GM18868 (cell line): ENCODE results near the gene TRIM65.
"Not testable (repeated sequence)": the region's sequence is repeated elsewhere in the genome, so short reads cannot be mapped to it uniquely, and the experiment has no call there.

ENCODE experiments used
- ATAC-seq: cut with Tn5 transposase; IDR thresholded peaks from one replicate; pipeline ENCODE4 v1.9.1; 2021; ENCODE audit warnings: mild to moderate bottlenecking, moderate library complexity; ENCODE audit not compliant: unreplicated experiment

Gene TRIM65

DNA sequence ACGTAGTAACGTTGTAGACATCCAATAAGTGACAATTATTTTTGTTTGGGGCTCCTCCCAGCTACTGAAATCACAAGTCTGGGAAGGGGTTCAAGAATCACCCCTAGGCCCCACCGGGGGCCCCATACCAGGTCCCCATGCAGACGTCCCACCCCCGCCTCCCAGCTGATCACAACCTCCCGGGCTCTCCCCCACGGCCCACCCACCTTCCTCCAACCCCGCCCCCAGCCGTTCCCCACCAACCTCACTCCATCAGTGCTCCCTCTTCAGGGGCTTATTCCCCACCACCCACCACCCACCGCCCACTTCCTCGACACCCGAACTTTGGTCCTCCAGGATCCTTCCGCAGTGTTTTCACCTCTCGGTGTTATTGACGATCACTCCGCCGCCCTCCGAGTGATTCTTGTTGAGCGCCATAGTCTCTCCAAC lies 41.9 kb downstream of the TRIM65 start:
- ATAC-seq: no peak

DNA sequence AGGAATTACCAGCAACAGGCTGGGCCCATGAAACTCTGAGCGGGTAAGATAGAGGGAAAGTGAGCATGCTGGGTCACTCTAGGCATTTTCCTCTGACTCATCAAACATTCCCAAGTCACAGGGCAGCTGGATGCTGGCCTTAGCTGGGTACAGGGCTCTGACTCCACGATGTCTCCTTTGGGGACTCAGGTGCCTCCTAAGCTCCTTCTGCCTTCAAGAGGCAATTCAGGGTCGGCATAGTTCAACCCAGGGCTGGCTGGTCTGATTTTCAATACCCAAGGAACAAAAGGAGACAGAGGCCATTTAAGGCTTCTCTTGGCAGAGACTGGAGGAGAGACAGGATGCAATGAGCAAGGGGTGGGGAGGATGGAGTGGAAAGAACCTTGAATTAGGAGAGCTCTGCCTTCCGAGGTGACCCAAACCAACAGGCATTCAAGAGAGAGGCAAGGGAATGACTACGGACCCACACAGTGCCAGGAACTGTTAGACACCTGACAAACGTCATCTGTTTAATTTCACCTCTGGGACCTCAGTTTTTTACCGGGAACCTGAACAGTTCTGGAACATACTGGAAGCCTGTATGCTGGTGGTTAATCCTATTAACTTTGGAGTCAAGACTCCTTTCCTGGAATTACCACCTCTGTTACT lies 42.5 kb downstream of the TRIM65 start:
- no peak for ATAC-seq

DNA sequence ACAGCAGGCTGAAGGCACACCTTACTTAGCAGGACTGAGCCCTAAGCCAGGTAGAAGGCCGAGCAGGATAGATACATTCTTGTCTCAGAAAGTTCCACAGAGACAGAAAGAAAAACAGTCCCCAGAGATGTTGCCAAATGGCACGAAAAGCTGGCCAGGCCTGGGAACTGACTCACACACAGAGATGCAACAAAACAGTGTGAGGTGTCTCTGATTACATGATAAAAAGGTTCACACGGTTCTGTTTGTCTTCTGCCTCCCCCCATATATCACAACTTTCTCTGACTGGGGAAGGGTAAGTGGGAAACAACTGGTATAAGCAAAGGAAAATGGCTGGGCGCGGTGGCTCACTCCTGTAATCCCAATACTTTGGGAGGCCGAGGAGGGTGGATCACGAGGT lies 43.3 kb downstream of the TRIM65 start:
- ATAC-seq: no peak

DNA sequence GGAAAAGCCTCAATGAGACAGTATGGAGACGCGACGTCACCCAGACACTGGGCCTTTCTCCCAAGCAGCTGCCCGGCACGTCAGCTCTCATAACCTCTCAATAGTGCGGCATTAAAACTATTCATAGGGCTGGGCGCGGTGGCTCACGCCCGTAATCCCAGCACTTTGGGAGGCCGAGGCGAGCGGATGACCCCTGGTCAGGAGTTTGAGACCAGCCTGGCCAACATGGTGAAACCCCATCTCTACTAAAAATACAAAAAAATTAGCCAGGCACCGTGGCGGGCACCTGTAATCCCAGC lies 45.1 kb downstream of the TRIM65 start:
- ATAC-seq: not testable (repeated sequence)

DNA sequence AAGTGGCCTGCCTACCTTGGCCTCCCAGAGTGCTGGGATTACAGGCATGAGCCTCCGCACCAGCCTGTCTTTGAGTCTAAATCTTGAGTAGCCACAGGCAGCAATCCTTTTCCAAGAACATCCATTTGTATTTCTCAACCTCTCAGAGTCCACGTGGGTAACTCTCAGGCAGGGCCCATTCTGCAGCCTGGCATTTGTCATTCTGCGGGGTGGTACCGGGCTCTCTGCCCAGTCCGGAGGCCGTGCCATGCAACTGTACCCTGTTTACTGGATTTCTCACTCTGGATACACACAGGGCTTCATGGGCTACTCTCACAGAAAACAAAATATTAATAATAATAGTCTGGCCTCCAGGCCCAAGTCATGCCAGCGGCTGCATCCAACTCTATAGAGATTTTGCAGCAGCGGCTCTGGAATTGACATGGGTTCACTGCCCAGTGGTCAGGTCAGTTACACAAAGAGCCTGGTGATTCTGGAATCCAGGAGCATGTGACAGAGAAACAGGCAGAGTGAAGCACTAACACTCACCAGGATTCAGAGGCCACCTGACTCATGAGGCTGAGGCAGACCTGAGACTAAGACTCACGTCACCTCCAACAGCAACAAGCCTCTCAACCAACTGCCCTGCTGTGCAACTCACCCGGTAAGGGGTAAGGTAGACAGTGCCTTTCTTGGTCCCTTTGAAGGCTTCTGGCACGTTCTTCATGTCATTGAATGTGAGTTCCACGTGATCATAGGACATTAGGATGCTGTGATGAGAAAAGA lies 45.6 kb downstream of the TRIM65 start:
- ATAC-seq: no peak

DNA sequence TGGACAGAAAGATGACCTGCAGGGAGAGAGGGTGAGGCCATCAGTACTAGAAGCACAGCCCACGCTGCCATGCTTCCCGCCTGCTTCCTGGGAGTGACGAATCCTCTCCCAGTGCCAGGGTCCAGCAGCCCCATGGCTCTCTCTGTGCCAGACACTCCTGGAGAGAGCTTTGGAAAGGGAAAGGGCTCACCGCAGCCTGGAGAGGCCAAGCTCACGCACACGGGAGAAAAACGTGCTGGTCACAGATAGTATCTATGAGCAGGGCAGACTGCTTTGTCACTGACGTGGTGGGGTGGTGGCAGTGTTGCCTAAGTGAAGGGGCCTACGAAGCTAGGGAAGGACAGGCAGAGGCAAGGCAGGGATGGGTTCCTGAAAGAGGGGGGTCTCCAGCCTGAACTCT lies 47.0 kb downstream of the TRIM65 start:
- no peak for ATAC-seq

DNA sequence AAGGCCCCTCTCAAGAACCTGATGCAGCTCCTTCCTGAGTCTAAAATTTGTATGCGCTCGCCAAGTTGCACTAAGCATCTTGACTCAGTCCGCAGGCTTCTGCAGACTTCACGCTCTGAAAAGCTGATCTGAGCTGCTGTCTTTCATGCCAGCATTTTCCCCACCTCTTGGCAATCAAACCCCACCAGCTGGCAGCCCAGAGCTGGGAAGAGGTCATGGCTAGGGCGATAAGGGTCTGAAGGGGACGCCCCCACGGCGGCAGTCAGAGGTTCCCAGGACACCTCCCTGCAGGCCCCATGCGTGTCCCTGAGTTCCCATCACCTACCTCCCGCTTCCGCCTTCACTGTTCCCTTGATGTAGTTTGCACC lies 47.5 kb downstream of the TRIM65 start:
- no peak for ATAC-seq

DNA sequence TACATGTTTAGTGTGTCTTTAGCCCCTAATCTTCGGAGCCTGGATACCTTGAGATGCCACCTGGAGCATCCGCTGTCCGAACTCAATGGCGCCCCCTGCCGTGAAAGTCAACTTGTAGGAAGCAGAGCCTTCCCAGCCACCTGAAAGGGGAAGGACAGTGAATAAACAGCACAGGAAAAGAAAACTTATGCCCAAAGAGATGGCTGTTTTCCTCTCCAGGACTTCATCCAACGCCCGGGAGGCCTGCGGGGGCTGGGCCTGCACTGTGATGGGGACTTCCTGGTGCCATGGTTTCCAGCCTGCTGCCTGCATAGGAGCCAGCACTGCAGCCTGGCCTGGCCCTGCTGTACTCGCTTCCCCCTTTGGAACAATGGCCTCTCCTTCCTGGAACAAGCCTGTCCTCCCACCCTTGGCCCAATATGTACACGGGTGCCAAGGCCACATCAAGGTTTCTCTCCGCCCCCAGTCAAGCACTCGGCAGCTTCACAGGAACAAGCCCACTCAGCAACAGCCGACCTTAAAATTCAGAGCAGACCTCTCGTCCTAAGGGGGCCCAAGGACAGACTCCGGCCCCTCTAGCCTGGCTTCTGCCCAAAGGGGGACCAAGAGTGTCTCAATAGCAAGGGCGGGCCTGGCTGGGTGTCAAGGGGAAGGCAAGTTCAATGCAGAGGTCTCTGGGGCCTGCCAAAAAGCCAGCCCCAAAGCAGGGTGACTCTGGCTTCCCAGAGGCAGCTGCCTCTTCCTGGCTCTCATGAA lies 48.0 kb downstream of the TRIM65 start:
- no peak for ATAC-seq

DNA sequence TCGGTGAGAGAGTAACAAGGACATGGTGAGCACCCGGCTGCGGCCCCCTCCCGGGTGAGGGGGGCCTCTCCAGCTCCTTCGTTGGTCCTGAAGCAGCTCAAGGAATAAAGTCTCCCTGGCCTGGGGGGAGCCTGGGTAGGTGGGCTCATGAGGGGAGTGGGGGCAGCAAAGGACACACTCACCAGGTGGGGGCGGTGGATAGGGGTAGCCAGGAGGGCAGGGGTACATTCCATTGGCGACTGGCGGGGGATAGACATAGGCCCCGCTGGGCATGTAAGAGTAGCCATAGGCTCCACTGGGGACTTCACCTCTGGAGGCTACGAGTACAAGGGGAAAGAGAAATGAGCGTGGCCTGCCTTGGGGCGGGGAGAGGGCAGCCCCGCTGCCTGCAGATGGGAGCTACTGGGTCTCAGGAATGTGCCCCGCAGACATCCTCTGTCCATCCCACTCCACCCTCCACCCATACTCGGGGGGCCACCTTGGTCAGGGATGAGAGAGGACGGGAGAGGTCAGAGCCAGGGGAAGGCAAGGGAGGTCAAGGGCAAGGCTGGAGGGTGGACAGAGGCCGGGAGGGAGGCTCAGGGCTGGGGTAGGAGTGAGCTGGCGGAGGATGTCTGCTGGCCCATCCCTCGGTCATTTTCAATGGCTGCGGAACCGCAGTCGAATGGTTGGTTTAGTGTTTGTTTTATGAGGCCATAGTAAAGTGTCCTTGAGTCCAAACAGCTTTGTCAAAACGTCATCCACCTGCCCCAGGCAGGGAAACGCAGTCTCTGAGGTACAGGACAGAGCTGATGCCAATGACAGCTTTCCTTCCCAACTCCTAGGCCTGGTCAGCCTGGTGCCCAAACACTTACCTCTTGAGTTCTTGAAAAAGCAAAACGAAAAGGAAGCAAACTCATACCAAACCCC lies 48.9 kb downstream of the TRIM65 start:
- no peak for ATAC-seq

DNA sequence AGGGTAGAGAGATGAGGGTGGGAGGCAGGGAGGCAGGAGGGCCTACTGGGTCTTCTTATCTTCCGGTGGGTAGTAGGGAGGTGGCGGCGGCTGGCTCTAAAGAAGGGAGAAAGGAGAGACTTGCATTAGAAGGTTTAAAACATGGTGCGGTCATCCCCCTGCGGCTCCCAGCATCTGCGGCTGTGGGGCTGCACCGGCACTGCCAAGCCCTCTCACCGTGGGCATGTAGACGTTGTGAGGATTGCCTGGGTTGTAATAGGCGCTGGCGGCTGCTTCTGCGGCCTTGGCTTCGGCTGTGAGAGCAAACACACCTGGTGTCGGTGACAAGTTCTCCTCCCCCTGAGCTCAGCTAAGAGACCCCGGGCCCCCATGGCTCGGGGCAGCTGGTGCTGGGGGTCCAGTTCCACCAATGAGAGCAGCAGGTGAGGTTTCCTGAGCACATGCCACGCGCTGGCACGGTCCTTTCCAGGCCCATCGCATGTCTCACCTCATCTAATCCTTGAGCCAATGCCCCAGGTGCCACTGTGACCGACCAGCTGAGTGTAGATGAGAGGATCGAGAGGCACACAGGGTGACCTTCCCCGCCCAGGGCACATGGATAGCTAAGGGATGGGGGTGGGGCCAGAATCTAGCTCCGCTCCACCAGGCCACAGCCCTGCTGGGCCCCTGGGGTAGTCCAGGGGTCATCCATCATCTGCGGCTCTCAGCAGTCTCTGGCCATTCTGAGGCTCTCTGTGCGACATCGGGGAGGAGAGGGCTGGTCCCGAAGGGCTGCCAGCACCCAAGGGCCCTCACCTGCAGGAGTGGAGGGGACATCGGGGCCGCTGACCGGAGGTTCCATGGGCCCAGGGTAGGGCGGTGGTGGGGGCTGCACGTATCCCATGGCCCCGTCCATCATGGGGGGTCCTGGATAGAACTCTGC lies 49.8 kb downstream of the TRIM65 start:
- ATAC-seq: no peak

DNA sequence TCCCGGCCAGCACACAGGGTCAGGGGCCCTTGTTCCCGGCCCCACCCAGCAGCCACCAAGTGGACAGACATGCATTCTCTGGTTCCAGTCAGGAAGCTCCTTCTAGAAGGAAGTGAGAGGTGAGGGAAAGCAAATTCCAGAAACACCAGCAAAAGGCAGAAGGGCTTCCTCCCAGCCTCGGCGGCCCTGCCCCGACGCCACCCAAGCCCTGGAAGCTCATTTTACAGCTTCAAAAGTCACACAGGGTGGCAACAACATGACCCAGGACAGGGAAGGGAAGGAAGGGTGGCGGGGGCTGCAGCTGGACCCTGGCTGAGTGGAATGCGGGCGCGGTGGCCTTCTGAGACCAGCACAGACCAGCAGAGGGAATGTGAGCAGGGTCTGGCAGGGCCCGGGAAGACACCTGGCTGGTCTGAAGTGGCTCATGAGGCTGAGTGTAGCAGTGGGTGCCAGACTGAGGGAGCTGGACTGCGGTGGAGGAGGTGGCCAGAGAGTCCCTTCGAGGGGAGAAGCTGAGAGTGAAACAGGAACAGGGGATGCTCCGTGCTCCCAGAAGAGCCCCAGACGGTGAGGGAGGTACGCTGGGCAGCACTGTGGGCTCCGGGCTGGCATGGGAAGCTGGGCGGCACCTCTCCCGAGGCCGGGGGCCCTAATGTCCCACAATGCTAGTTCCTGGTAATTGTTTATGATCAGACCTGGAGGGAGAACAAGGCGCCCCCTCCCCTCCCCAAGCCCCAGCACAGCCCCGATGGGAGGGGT lies 50.6 kb downstream of the TRIM65 start:
- no peak for ATAC-seq

DNA sequence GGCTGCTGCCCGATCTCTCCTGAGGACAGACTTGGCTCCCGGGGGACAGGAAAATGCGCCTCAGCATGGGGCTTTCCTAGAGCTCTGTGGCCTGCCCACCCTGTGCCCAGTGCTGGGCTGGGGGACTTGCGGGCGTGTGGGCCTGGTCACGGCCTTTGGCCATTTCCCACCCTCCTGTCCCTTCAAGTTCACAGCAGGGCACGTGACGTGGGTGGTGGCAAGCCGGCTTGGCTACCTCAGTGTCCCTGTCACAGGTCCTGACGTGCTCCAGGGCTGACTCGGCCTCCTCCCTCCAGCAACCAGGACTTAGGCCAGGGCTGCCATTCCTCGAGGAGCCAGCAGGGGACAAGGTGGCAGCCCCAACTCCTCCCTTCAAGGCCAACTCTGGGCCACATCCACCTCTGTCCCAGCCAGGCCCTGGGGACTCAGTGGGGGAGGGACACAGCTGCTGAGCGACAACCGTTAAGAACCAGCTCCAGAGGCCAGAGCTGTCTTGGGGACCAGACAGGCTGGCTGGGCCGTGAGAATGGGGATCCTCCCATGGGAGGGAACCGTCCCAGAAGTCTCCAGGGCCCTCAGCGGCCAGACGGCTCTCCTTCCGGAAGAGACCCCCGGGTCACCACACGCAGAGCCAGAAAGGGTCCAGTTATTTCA lies 51.6 kb downstream of the TRIM65 start:
- ATAC-seq: peak; percentile 66

DNA sequence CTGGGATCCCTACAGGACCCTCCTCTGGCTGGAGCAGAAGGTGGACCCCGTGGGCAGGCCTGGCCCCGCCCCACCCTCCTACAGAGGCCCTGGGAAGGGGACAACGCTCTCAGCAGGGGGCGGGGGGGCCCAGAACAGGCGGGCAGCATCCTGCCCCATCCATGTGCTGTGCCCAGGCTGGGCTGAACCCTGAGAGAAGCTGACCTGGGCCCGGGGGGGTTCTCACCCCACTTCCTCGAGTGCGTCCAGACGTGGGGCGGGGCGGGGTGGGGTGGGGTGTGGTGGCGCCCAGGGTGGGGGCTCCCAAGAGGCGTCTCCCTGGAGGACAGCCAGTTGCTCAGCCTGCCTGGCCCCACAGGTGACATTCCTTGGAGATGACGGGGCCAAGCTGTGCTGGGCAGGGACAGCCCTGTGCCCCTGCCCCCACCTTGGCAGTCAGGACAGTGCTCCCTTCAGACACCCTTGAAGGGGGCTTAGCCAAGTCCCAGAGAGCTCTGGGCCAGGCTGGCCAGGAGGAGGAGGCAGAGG lies 52.2 kb downstream of the TRIM65 start:
- peak; percentile 3 for ATAC-seq

DNA sequence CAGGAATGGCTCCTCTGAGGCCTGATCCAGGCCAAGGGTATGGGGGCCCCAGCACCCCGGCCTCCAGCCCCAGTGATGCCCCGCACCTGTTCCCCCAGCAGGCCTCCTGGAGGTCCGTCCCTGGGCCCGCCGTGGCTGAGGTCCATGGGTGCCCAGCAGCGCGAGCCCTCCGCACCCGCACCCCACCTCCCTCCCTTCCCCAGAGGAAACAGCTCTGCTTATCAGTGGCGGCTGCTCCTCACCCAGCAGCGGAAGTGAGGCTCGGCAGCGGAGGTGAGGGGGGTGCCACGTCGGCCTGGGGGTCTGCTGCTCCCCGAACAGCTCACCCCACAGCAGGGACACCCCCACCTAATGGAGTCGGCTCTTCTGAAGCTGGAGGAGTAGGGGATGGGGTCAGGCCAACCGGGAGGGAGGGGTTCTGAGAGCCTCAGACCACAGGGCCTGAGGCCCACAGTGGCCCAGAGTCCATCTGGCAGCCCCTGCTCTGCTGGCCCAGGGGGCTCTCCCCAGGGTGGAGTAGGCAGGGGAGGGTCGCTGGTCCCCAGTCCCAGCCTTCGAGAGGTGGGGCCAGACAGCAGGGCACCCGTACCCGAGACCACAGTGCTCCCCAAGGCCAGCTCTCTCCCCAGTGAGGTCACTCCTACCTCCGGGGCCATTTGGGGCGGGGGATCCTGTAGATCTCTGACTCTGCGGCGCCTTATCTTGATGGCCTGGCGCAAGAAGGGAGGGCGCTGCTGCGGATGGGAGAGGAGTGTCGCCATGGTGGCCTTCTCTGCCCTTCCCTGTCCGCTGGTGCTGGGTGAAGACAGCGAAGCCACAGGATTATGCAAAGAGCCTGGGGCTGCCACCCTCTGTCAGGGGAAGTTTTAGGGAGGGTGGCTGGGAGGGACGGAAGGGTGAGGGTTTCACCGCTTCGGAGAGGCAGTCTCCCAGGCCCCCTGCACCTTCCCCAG lies 52.9 kb downstream of the TRIM65 start, which contains the start of gene UNC13D:
Gene UNC13D (minus strand): TSS at position 828 of the 953 bp plus-strand sequence. CDS start 67 bp downstream, at position 761.
- ATAC-seq: no peak

DNA sequence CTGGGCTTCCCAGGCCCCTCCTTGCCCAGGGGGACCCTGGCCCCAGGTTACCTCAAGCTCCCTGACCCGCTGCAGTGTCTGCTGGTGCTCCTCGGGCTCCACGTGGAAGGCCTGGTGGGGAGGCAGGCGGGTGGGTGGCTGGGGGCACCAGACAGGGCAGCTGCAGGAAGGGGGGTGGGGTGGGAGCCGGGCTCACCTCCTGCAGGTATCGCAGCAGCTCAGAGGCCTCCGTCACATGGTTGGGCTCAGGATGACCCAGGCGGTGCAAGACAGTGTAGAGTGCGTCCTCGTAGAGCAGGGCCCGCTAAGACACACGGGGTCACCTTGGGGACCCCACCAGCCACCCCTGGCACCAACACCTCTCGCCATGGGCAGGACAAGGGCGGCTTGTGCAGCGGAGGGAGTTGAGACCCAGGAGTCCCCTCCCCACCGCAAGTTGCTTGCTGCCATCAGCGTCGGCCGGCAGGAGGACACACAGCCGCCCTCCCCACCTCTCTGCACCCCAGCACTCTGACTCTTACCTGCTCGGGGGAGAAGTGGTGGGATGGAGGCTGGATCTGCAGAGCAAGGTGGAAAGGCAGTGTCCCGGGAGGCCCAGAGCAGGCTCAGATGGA lies 53.7 kb downstream of the TRIM65 start:
- ATAC-seq: no peak

DNA sequence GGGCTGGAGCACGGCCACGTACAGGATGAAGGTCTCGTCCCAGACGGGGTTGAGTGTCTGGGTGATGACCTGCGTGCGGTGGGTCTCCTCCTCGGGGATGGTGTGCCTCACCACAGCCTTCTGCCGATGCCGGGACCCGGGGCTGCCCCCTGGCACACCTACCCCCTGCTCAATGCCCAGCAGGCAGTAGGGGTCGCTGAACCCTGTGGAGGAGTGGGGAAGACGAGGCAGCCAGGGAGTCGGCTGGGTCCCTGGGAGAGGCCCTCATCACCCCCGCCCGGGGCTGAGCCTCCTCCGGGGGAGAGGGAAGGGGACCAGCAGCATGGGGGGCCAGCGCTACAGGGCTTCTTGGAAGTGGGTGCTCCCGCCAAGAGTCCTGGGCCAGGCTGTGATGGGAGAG lies 54.3 kb downstream of the TRIM65 start:
- no peak for ATAC-seq

DNA sequence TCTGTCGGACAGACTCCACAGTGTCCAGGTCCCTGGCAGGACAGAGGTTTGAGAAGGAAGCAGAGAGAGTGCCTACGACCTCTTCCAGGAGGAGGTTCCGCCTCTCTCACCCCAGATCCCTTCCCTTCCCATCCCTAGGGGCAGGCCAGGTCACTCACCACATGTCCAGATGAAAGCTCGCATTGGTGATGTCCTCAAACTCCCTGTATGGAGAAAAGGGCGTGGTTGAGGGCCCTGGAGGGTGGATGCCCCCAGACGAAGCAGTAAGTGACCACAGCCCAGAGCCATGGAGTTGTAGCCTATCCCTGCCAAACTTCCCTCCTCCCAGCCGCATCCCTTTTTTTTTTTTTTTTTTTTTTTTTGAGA lies 56.0 kb downstream of the TRIM65 start:
- no peak for ATAC-seq
